IMR-90 (cell line): ENCODE measurements around the gene GTPBP6. TPM values are rescaled to one million over a fixed set of nuclear protein-coding genes. Genes with fewer than 3 reads are reported as not detected.
"Not testable (repeated sequence)": the region's sequence is repeated elsewhere in the genome, so short reads cannot be mapped to it uniquely, and the experiment has no call there.

Experiments used
- ATAC-seq: fragments of 200-7000 bp; cut with Tn5 transposase; 2 replicates; pipeline ENCODE4 v1.9.1; 2020; ENCODE audit warnings: low read depth, mild to moderate bottlenecking, moderate library complexity
- BruUV-seq: library from RNA; stranded (reverse); fragments of 400-500 nt; replicated peaks from 2 replicates; lab custom pipeline; 2021; lab: Mats Ljungman, UMichigan
- CTCF ChIA-PET: fragments of 300-600 bp; formaldehyde crosslinking; extraction: SDS; loops from one replicate; lab custom pipeline; 2021; ENCODE audit warnings: antibody characterized with exemption; lab: Yijun Ruan, JAX
- POLR2A ChIA-PET: fragments of 300-600 bp; sonication (Branson Sonifier 250); formaldehyde crosslinking; loops from one replicate; lab custom pipeline; 2022; ENCODE audit warnings: antibody characterized with exemption; ENCODE audit not compliant: unreplicated experiment; lab: Charles Lee
- DNase-seq: peaks from one replicate; pipeline ENCODE4 v3.0.0; 2013
- H2AFZ ChIP-seq: replicated peaks from 2 replicates; pipeline ENCODE3; 2013; ENCODE audit warnings: low read length, mild to moderate bottlenecking; ENCODE audit not compliant: poor library complexity
- H2AK5ac ChIP-seq: 2 replicates; pipeline ENCODE4 v1.6.1; 2013; ENCODE audit warnings: low read depth, low read length, inconsistent platforms
- H2AK9ac ChIP-seq: replicated peaks from 2 replicates; pipeline ENCODE3; 2013; ENCODE audit warnings: mild to moderate bottlenecking, low read depth, low read length, moderate library complexity; ENCODE audit not compliant: poor library complexity
- H2BK120ac ChIP-seq: 2 replicates; pipeline ENCODE4 v1.6.1; 2013; ENCODE audit warnings: low read depth, low read length, inconsistent platforms
- H2BK15ac ChIP-seq: 3 replicates; pipeline ENCODE4 v1.6.1; 2013; ENCODE audit warnings: low read depth, low read length, inconsistent platforms
- H2BK20ac ChIP-seq: 2 replicates; pipeline ENCODE4 v1.6.1; 2013; ENCODE audit warnings: low read depth, mild to moderate bottlenecking, inconsistent platforms, low read length, moderate library complexity
- H2BK5ac ChIP-seq: 2 replicates; pipeline ENCODE4 v1.6.1; 2013; ENCODE audit warnings: mild to moderate bottlenecking, low read depth, low read length, inconsistent platforms; ENCODE audit not compliant: poor library complexity, severe bottlenecking
- H3K14ac ChIP-seq: replicated peaks from 2 replicates; pipeline ENCODE4 v1.6.1; 2013; ENCODE audit warnings: low read depth, low read length, inconsistent platforms
- H3K18ac ChIP-seq: 2 replicates; pipeline ENCODE4 v1.6.1; 2013; ENCODE audit warnings: low read depth, low read length, control low read depth
- H3K23ac ChIP-seq: 2 replicates; pipeline ENCODE4 v1.6.1; 2013; ENCODE audit warnings: low read depth, low read length, inconsistent platforms
- H3K27ac ChIP-seq: 2 replicates; pipeline ENCODE4 v1.5.1; 2013; ENCODE audit warnings: mild to moderate bottlenecking, control low read depth, low read length; ENCODE audit not compliant: insufficient read depth
- H3K27me3 ChIP-seq: 2 replicates; pipeline ENCODE4 v1.6.1; 2013; ENCODE audit warnings: low read length; ENCODE audit not compliant: control insufficient read depth, insufficient read depth
- H3K36me3 ChIP-seq: 2 replicates; pipeline ENCODE4 v1.6.1; 2013; ENCODE audit warnings: low read length, mixed read lengths; ENCODE audit not compliant: control insufficient read depth, insufficient read depth
- H3K4ac ChIP-seq: 2 replicates; pipeline ENCODE4 v1.6.1; 2013; ENCODE audit warnings: low read depth, low read length, inconsistent platforms
- H3K4me1 ChIP-seq: 2 replicates; pipeline ENCODE4 v1.6.1; 2013; ENCODE audit warnings: low read length, mixed read lengths; ENCODE audit not compliant: control insufficient read depth, insufficient read depth
- H3K4me2 ChIP-seq: 2 replicates; pipeline ENCODE4 v1.6.1; 2013; ENCODE audit warnings: low read depth, mild to moderate bottlenecking, control low read depth, low read length, moderate library complexity
- H3K4me3 ChIP-seq: 2 replicates; pipeline ENCODE4 v1.5.1; 2013; ENCODE audit warnings: low read depth, mild to moderate bottlenecking, control low read depth, low read length, moderate library complexity; ENCODE audit not compliant: insufficient read depth
- H3K56ac ChIP-seq: 2 replicates; pipeline ENCODE4 v1.6.1; 2013; ENCODE audit warnings: low read length, inconsistent platforms; ENCODE audit not compliant: insufficient read depth; ENCODE audit errors: extremely low read depth
- H3K79me1 ChIP-seq, 2 experiments: 2 replicates each; pipeline ENCODE4 v1.6.1; 2013; ENCODE audit warnings: low read length in 2 of 2, inconsistent platforms in 1 of 2, low read depth in 1 of 2
- H3K9ac ChIP-seq: 2 replicates; pipeline ENCODE4 v1.6.1; 2013; ENCODE audit warnings: low read depth, low read length, control low read depth
- H3K9me1 ChIP-seq: 2 replicates; pipeline ENCODE4 v1.6.1; 2013; ENCODE audit warnings: low read length, inconsistent platforms; ENCODE audit not compliant: insufficient read depth
- H3K9me3 ChIP-seq: 2 replicates; pipeline ENCODE4 v1.6.1; 2013; ENCODE audit warnings: low read length; ENCODE audit not compliant: control insufficient read depth, insufficient read depth
- H4K20me1 ChIP-seq: 2 replicates; pipeline ENCODE4 v1.6.1; 2013; ENCODE audit warnings: low read length, inconsistent platforms; ENCODE audit not compliant: insufficient read depth
- H4K5ac ChIP-seq: 2 replicates; pipeline ENCODE4 v1.6.1; 2013; ENCODE audit warnings: mild to moderate bottlenecking, low read depth, low read length, control low read depth
- H4K8ac ChIP-seq, 2 experiments: 2 replicates each; pipeline ENCODE4 v1.6.1; 2013; ENCODE audit warnings: low read depth in 2 of 2, low read length in 2 of 2, control low read depth in 1 of 2, inconsistent platforms in 1 of 2
- H4K91ac ChIP-seq: 2 replicates; pipeline ENCODE4 v1.6.1; 2013; ENCODE audit warnings: low read depth, low read length, inconsistent platforms; ENCODE audit not compliant: insufficient read depth
- CEBPB ChIP-seq: IDR thresholded peaks from 2 replicates; pipeline ENCODE4 v1.6.1; 2012; ENCODE audit warnings: low read depth, low read length, improper control_type of control experiment
- MAZ ChIP-seq: IDR thresholded peaks from 2 replicates; pipeline ENCODE4 v1.6.1; 2012; ENCODE audit warnings: low read depth, mild to moderate bottlenecking, low read length, improper control_type of control experiment, moderate library complexity, borderline replicate concordance
- RFX5 ChIP-seq: IDR thresholded peaks from 2 replicates; pipeline ENCODE4 v1.8.0; 2012; ENCODE audit warnings: low read depth, mild to moderate bottlenecking, low read length, moderate library complexity
- WGBS, 2 experiments: methylation state at CpG; one replicate each; pipeline versions ENCODE4 v1.1.5 to v1.1.7; 2013; ENCODE audit warnings: missing lambda C conversion rate in 2 of 2; ENCODE audit not compliant: insufficient read length in 1 of 2; ENCODE audit errors: extremely low coverage in 2 of 2; 5-methylcytosine and 5-hydroxymethylcytosine counted together
- dilution Hi-C: fragments of 300-500 bp; cut with HindIII; formaldehyde crosslinking; loops from one replicate; pipeline ENCODE4 v1.14.3; 2018; ENCODE audit warnings: low sequenced_read_pairs; ENCODE audit not compliant: unreplicated experiment
- in situ Hi-C: fragments of 300-500 bp; cut with MboI; formaldehyde crosslinking; loops from 3 replicates; pipeline ENCODE4 v1.14.3; 2019; ENCODE audit warnings: low sequenced_read_pairs, inconsistent platforms, mixed read lengths
- intact Hi-C: fragments of 100-400 bp; cut with micrococcal nuclease; formaldehyde crosslinking; loops from 2 replicates; pipeline ENCODE4 v1.10.0; 2022
- polyA plus RNA-seq, 3 experiments: library from polyadenylated mRNA; depleted of rRNA; stranded (reverse); fragments of >200 nt; gene quantifications; 2 replicates each; pipeline ENCODE4 v1.2.3, GENCODE V29; 2012; ENCODE audit warnings: low replicate concordance in 1 of 3
- total RNA-seq: library from RNA; depleted of rRNA; stranded (reverse); fragments of >200 nt; gene quantifications from 2 replicates; pipeline ENCODE4 v1.2.3, GENCODE V29; 2012

The GTPBP6 gene
- total and polyA plus RNA-seq, 2 of the 4 experiments (the other 2 are of a cell fraction): 24.0 to 31.6 TPM

GRCh38 chrX:283115-283845 is 35.3 kb downstream of the GTPBP6 start (continued):
- no peak for TF ChIP-seq MAZ
- no peak for TF ChIP-seq RFX5

- intact Hi-C loops, H3K14ac ChIP-seq, in situ Hi-C loops, H2BK15ac ChIP-seq, H4K20me1 ChIP-seq, CTCF ChIA-PET, H3K18ac ChIP-seq, H3K4me3 ChIP-seq, H2BK20ac ChIP-seq, POLR2A ChIA-PET, H3K9me3 ChIP-seq, H4K5ac ChIP-seq, H2BK5ac ChIP-seq, H3K9ac ChIP-seq, H2AFZ ChIP-seq, H3K27ac ChIP-seq, H3K4me1 ChIP-seq, H4K91ac ChIP-seq, H2BK120ac ChIP-seq, H4K8ac ChIP-seq, H2AK9ac ChIP-seq, H3K4ac ChIP-seq, H3K56ac ChIP-seq, DNase-seq, BruUV-seq, H3K27me3 ChIP-seq, H3K4me2 ChIP-seq, H2AK5ac ChIP-seq, ATAC-seq, dilution Hi-C loops: not testable (repeated sequence)
- Histone ChIP-seq H3K9me1 (peaks cover 11% of the 10 kb centered on the region), H3K23ac (0 out of 2 replicates have a peak overlapping the region, but pooled peaks have one; percentile 27), H3K36me3 (peaks cover 21% of the 10 kb centered on the region), H3K79me1 (peaks cover 13 to 34% of the 10 kb centered on the region in 2 experiments)
- no CpG with 5 or more reads among the region's 21 CpGs for WGBS, 2 experiments
- 0 out of 2 replicates have a peak, but pooled peaks have one; percentile 4 for TF ChIP-seq CEBPB
These were observed 36.5 kb downstream of the GTPBP6 start for GRCh38 chrX:282000-282681.
